Breast epithelium (tissue), 3 donors: Measurements from ENCODE around the gene EIF2D.

Experiments used
- CTCF ChIP-seq, 3 donors: fragments of 450-650 bp; IDR thresholded peaks; one replicate each; pipeline ENCODE4 v1.5.1; 2016 to 2017; ENCODE audit warnings: antibody characterized with exemption in 3 of 3, mild to moderate bottlenecking in 3 of 3, moderate library complexity in 3 of 3
- POLR2A ChIP-seq: fragments of 450-650 bp; IDR thresholded peaks from one replicate; pipeline ENCODE4 v1.6.1; 2016; ENCODE audit warnings: antibody characterized with exemption, mild to moderate bottlenecking, moderate library complexity

GRCh38 chr1:206558794-206559671 is 53.2 kb downstream of the EIF2D start:
- TF ChIP-seq CTCF (IDR thresholded peaks at IDR 0.05) (no peak), POLR2A (no peak)
